Medulla oblongata (tissue), 1 donor: Measurements from ENCODE around the gene DVL2.

Source experiments
- DNase-seq: peaks from one replicate; pipeline ENCODE4 v3.0.0-alpha.2; 2015; ENCODE audit errors: extremely low spot score

Gene DVL2

DNA sequence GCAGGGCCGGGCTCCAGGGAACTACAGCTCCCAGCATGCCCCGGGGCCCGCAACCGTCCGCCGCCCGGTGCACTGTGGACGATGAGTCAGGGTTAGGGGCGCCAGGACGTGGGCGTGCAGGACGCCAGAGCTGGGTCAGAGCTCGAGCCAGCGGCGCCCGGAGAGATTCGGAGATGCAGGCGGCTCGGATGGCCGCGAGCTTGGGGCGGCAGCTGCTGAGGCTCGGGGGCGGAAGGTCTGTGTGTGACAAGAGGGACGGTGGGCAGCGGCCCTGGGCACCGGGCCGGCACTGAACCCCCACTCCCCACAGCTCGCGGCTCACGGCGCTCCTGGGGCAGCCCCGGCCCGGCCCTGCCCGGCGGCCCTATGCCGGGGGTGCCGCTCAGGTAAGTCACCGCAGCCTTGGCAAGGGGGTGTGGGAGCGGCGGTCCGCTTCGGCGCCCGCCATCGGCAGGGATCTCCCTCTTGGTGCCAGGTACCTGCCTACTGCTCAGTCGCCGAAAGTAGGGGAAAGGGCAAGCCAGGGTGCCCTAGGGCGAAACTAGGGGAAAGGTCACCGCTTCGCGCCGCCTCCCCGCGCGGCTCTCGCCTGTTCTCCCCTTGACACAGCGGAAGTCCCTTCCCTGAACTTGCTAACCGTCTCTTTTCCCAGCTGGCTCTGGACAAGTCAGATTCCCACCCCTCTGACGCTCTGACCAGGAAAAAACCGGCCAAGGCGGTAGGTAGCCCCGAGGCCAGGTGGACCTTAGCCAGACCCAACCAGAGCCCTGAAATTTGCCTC lies 14.3 kb downstream of the DVL2 start, which contains the start of the genes ACADVL and DLG4:
TSS of gene ACADVL (plus strand) at position 127 of the 781 bp plus-strand sequence. CDS start at position 174, 47 bp downstream.
TSS of gene DLG4 (minus strand) at position 25 of the 781 bp plus-strand sequence.
- peak; percentile 90 for DNase-seq

DNA sequence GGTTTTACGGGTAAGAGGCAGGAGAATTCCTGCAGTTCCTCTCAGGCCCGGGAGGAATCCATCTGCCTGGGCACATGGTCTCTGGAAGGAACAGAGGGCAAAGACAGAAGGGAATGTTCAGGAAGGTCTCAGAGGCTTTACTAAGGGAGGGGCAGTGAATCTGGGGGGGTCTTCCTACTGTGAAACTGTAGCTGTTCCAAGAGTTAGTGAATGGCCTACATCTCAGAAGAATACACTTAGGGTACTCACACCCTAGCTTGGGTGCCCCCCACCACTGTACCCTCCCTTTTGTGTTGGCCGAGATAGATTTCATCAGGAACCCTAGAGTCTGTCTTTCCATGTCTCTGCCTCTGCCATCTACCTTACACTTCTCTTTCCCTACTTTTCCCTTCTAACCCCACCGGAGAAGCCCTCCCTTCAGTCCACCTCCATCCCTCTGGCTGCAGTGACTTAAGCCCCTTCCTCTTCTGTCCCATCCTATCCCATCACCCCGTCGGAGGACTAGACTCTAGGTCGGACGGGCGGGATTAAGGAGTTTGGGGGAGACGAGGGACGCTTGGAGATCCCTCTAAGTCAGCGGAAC lies 15.0 kb downstream of the DVL2 start:
- no peak for DNase-seq

- no peak for DNase-seq
Measured at GRCh38 chr17:7218758-7219157, 15.6 kb downstream of the DVL2 start.

DNA sequence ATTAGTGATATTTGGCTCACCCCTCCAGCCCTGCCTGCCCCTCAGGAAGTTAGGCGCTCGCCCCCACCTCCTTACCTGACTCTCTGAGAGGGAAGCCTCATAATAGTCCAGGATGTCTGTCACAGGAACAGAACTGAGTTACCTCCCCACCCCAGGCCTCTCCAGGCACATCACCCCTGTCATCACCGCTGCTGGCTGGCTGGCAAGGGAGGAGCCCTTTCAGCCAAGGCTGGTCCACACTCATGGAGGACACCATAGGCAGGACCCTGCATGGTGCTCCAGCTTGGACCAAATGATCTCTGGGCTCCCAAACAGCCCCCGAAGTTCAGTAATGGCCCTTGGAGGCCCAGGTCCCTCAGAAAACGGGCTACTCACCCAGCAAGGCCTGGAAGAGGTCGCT lies 16.2 kb downstream of the DVL2 start:
- no peak for DNase-seq

GRCh38 chr17:7217113-7217987 lies 17.0 kb downstream of the DVL2 start:
- no peak for DNase-seq

DNA sequence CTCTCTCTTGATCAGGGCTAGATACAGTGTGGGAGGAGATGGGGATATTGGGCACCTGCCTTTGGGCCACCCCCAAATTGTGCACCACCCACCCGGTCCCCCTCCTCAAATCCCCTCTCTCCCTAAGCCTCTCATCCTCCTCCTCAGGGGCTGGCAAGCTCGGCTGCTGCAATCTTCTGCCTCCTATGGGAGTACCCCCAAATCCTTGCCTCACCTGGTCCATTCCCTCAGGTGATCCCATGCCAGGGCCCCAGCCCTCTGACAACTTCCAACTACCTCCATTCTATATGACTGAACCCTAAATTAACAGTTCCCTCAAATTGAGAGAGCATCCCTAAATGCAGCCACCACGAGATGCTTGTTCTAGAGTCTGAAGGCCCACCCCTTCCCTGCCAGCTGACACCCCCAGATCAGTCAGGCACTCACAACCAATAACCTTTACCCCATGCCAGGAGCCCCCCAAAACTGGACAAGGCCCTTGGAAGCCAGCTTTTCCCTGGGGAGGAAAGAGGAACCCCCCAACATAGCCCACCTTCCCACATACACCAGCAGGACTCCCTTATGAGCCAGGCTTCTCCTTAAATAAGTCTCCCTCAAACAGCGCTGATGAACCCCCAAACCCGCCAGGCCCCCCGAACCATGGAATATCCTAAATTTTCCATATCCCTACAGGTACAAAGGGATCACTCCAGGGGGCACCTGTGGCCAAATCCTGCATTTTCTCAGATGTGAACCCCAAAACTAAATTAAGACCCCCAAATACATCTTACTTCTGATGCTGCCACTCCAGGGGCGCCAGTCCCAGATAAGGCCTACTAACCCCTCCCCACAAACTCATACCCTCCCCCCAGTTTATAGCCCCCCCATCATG lies 17.8 kb downstream of the DVL2 start:
- DNase-seq, result no peak

DNA sequence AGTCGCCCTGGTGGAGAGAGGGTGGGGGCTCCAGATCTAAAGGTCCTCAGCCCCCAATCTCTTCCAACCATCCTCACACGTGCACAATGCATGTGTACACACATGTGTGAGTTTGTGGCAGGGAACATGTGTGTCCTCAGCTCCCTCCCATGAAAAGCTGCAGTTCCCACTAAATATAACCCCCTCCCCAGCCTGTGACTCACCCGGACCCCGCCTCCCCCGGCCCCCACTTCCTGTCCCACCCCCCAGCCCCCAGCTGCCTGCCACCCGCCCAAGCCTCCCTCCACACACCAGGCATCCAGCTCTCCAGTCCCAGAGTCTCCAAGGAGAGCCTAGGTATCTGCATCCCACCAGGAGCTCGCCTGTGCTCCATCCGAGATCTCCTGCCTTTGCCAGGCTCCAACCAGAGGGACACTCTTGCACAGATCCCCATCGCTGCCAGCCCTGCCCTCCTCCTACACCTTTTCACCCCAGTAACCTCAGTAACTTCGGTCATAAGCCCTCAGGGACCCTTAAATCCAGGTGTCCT lies 18.6 kb downstream of the DVL2 start:
- DNase-seq, result no peak

DNA sequence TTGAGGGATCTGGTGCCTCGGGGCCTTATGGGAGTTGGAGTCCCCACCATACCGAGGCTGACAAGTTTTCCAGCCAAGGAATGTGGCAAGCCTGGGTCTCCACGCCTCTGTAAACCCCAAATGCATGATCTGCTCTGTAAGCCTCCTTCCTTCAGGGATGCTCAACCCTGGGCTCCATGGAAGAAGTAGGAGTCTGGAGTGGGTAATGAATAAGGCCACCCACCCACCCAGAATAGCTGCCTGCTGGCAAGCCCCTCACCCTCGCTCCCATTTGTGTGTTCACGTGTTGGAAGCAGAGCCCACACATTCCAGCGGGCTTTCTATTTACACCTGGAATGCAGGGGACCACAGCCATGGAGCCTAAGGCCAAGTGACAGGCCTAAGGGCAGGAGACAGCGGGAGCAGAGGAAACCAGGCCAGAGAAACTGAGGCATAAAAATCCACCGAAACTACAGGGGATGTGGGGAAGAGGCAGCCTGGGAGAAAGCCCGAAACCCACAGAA lies 19.1 kb downstream of the DVL2 start:
- no peak for DNase-seq

- peak; percentile 98 for DNase-seq
Measured at GRCh38 chr17:7214300-7215135, 19.8 kb downstream of the DVL2 start.

DNA sequence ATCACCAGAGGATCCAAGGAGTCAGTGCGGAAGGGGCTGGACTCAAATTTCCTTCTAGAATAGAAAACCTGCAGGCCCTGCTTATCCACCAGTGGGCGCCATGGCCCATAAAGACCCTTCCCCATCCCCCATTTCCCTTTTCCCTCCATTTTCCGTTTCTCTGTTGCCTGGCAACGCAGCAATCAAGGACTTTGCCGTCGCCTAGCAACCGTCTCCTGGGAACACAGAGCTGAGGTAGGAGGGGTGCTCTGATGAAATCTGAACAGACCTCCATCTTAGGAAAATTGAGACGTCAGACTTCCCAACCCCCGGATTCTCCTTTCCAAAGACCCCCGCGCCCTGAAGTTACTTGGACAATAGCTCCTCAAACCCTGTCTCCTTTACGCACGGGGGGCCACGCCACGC lies 20.4 kb downstream of the DVL2 start:
- peak; percentile 63 for DNase-seq

GRCh38 chr17:7211491-7212273 lies 22.6 kb downstream of the DVL2 start:
- no peak for DNase-seq

- no peak for DNase-seq
Measured at GRCh38 chr17:7208754-7209460, 25.4 kb downstream of the DVL2 start.

DNA sequence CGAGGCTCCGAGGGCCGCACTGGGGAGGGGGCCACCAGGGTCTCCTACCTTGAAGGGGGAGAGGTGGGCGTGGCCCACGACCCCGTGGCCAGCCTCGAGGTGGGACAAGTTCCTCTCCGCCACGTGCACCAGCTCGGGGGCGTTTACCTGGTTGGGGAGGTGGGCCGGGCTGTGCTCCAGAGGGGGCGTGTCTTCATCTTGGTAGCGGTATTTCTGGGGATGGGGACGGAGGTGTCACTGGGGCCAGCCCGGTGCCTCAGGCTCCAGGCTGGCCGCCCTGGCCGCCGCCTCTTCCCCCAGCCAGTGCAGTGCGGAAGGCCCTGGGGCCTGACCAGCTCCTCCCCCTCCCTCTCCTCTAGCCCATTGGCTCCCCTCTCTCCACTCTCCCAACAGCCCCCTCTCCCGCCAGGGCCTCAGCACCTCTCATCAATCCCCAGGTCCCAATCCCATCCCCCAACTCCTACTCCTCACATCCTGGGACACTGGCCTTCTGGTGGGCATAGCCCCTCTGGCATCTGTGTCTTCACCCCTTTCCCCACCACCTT lies 26.2 kb downstream of the DVL2 start:
- DNase-seq, result no peak

GRCh38 chr17:7207120-7208001 lies 27.0 kb downstream of the DVL2 start:
- DNase-seq, result no peak

DNA sequence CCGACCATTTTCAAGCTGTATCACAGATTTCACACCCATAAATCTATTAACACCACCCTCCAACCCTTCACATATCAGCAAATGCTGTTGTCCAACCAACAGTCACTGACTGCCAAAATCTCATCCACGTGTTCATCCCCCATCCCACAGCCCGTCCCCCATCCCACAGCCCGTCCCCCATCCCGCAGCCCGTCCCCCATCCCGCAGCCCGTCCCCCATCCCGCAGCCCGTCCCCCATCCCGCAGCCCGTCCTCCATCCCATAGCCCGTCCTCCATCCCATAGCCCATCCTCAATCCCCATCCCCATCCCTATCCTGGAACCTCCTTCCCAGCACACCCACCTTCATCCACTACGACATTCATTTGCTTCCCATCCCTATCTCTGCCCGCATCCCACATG lies 28.8 kb downstream of the DVL2 start:
- no peak for DNase-seq

DNA sequence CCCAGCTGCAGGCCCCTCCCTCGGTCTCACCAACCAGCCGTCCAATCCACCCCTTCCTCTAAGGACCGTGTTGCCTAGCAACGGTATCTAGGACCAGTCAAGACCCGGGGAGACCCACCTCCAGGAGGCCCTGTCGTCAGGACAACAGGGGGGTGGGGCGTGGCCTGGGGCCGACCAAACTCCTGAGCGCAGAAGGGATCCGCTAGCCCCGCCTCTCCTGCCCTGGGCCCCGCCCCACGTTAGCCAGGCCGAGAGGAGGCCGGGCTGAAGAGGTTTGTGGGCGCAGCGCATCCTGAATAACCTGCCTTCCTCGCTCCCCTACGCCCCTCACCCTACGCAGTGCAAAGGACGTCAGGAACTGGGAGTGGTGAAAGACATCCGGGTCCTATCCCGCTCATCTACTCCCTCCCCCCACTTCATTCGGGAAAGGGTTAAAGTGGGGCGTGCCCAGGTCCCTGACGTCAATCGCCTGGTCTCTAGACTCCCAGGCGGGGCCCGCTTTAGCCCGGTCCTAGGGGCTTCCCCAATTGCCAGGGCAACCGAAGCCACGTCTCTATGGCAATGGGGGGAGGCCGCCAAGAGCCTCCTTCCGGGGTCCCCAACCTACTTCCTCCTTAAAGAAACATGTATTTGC lies 29.4 kb downstream of the DVL2 start:
- DNase-seq, result peak; percentile 88

GRCh38 chr17:7204336-7204735 lies 30.0 kb downstream of the DVL2 start:
- no peak for DNase-seq
